Endothelial cell (in vitro differentiated cells): ENCODE results near the gene STX8. TPM values are rescaled to one million over a fixed set of nuclear protein-coding genes. Genes with fewer than 3 reads are reported as not detected.

ENCODE experiments used
- DNase-seq: peaks from one replicate; pipeline ENCODE4 v3.0.0; 2021; ENCODE audit warnings: low spot score
- H3K27ac Mint-ChIP-seq: one replicate; pipeline ENCODE4 v1.8.0; 2021; ENCODE audit warnings: mixed read lengths, inconsistent platforms; ENCODE audit not compliant: unreplicated experiment
- H3K27me3 Mint-ChIP-seq: one replicate; pipeline ENCODE4 v1.8.0; 2021; ENCODE audit warnings: mild to moderate bottlenecking, moderate library complexity, mixed read lengths, inconsistent platforms; ENCODE audit not compliant: unreplicated experiment
- H3K36me3 Mint-ChIP-seq: one replicate; pipeline ENCODE4 v1.8.0; 2021; ENCODE audit warnings: mild to moderate bottlenecking, low read depth, mixed read lengths, inconsistent platforms; ENCODE audit not compliant: unreplicated experiment
- H3K4me1 Mint-ChIP-seq: one replicate; pipeline ENCODE4 v1.8.0; 2021; ENCODE audit warnings: mild to moderate bottlenecking, mixed read lengths, inconsistent platforms; ENCODE audit not compliant: unreplicated experiment
- H3K4me3 Mint-ChIP-seq: one replicate; pipeline ENCODE4 v1.8.0; 2021; ENCODE audit warnings: mild to moderate bottlenecking, mixed read lengths, inconsistent platforms; ENCODE audit not compliant: unreplicated experiment
- H3K9me3 Mint-ChIP-seq: one replicate; pipeline ENCODE4 v1.8.0; 2021; ENCODE audit warnings: mixed read lengths, inconsistent platforms; ENCODE audit not compliant: unreplicated experiment
- CTCF ChIP-seq: fragments of 200-600 bp; sonication (generic); IDR thresholded peaks from one replicate; pipeline ENCODE4 v1.5.0; 2021; ENCODE audit warnings: antibody characterized with exemption; ENCODE audit not compliant: unreplicated experiment
- total RNA-seq: library from RNA; stranded (reverse); fragmentation: NEBNext Ultra II Directional; extraction: Animal tissue kit (Norgen Biotek cat#: 25700); gene quantifications from one replicate; pipeline ENCODE4 v1.2.1, GENCODE V29; 2021; ENCODE audit not compliant: unreplicated experiment

Gene STX8
- total RNA-seq, 1 donor from 2014 or later: 49.2 TPM

DNA sequence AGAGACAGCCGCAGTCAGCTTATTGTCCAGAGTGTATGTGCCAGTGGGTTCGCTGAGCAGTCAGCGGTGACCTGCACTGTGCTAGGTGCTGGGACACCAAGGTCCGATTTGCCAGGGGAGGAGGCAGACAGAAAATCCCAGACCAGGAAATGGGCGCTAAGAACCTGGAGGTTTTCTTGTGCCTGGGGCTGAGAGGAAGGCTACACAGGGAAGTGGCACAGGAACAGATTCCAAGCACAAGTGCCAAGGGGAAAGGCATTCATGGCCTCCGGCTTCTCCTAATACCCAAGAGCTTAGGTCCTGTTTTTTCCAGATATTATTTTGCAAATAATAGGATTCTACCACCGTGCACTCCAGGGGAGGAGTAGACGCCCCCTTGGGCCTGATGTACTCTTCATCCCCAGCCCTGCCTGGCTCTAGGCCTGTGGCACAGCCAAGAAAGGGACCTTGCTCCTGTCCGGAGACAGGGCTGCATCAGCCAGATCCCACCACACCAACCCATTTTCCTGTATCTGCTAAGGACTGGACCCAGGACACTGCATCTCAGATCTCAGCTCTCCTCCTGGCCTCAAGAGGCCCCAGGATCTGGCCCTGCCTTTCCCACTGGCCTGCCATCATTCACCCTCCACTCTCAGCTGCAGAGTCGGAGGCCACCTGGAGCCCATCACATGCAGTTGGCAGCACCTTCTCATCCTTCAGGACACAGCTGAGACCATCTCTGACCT, 367.1 kb downstream of the STX8 start:
- no peak overlapping the region for H3K4me3 Mint-ChIP-seq
- peaks cover 3% of the 10 kb centered on the region for H3K36me3 Mint-ChIP-seq
- TF ChIP-seq CTCF: no peak
- H3K9me3 Mint-ChIP-seq: no peaks in the 10 kb centered on the region
- peaks cover 8% of the 10 kb centered on the region for H3K27me3 Mint-ChIP-seq
- H3K4me1 Mint-ChIP-seq: peaks cover 14% of the 10 kb centered on the region
- no peak for DNase-seq
- H3K27ac Mint-ChIP-seq: no peak overlapping the region

DNA sequence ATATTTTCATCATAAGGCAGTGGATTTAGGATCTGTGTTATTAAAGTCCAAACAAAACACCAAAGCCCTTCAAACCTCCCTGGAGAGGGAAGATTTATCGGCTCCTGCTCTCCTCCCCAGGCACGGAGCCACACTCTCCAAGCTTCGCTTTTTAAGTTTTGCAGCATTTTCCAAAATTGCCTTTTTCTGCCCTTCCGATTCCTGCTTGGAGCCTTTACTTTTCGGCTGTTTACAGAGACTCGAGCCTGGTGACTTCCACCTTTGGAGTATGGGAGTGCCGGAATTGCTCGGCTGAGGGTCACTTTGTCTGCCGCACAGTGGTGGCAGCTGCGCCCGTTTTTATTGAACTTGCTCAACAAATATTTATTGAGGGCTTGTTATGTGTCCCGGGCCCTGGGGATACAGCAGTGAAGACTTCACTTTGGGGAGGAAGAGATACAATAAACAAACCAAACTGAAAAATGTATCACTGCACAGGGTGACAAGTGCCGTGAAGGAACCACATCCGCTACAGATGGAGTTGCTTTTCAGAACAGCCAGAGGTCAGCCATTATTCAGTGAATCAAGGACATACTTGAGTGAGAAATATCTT, 368.8 kb downstream of the STX8 start:
- Mint-ChIP-seq H3K9me3 (no peaks in the 10 kb centered on the region), H3K4me3 (no peak overlapping the region), H3K36me3 (peaks cover 3% of the 10 kb centered on the region), H3K27ac (no peak overlapping the region), H3K4me1 (peaks cover 14% of the 10 kb centered on the region), H3K27me3 (peaks cover 8% of the 10 kb centered on the region)
- TF ChIP-seq CTCF: no peak
- no peak for DNase-seq

GRCh38 chr17:9206410-9206703, 369.3 kb downstream of the STX8 start:
- Mint-ChIP-seq H3K4me1 (peaks cover 13% of the 10 kb centered on the region), H3K36me3 (peaks cover 3% of the 10 kb centered on the region), H3K27me3 (peaks cover 6% of the 10 kb centered on the region), H3K27ac (no peak overlapping the region), H3K4me3 (no peak overlapping the region), H3K9me3 (no peaks in the 10 kb centered on the region)
- TF ChIP-seq CTCF: no peak
- no peak for DNase-seq

DNA sequence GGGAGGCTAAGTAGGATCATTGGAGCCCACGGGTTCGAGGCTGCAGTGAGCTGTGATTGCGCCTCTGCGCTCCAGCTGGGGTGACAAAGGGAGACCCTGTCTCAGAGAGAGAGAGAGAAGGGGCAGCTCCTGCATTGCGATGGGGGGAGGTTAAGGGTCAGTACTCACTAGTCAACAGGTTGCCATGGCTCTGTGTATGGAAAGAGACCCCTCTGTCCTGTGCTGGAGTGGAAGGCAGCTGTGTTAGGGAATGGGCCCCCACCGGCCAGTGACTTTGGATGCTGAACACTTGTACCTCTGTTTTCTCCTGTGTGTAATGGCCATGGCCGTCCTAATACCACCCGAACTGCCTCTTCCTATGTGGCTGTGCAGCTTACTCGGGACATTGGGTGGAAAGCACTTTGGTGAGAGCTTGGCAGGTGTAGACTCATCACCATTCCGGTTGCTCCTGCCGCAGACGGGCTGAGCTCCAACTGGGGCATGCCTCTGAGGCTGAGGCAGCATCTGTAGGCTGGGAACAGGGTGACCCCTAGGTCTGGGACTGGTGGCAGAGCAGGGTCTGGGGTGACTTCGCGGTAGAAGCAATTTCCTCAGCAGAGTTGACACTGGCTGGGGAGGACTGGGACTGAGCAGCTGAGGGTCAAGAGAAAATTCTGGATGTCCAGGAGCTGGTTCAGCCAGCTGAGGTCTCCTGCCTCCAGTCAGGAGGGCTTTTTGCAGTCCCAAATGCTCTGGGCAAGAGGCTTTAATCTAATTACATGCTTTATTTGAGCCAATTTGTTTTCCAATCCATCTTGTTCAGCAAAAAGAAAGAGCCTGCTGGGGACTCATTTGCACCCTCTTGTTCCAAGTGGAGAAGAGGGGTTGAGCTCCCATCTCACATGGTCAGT, 369.9 kb downstream of the STX8 start:
- no peak overlapping the region for H3K4me3 Mint-ChIP-seq
- peaks cover 3% of the 10 kb centered on the region for H3K36me3 Mint-ChIP-seq
- peaks cover 6% of the 10 kb centered on the region for H3K27me3 Mint-ChIP-seq
- no peaks in the 10 kb centered on the region for H3K9me3 Mint-ChIP-seq
- DNase-seq: no peak
- peaks cover 9% of the 10 kb centered on the region for H3K4me1 Mint-ChIP-seq
- H3K27ac Mint-ChIP-seq: no peak overlapping the region
- TF ChIP-seq CTCF: no peak
